Measurements from ENCODE around the gene LRRC28. TPM values are rescaled to one million over a fixed set of nuclear protein-coding genes. Genes with fewer than 3 reads are reported as not detected.

The LRRC28 gene
- polyA plus RNA-seq, 1 donor from 2014 or later: 20.4 TPM

DNA sequence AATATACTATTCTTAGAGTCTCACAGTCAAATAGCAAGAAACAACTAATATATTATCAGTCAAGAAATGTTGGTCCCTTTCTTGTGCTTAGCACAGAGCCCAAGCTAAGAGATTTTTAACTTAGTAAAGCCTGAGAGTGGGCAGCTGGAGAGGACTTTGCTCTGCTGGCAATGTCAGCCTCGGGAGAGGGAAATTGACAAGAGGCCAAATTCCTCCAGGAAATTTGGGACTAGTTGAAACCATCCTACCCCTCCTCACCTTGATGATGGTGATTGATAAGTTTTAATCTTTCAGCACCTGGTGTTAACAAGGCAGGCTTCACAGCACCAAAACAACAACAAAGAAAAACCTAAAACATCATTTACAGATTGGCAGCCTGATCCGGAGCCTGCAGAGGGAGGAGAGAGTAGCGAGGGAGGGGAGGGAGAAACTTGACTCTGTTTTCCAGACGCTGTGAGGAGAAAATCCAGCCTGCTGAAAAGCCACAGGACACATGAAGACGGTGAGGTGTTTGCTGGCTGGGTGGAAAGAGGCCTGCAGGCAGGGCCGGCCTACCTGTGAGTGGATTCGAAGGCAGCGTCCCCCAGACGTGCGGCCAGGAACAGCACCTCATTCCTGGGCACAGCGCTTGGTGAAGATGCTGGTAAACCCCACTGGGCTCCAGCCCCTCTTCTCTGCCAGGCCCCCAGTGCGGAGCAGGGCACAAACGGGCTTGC is 150.9 kb downstream of the LRRC28 start:
- no peak overlapping the region for H3K4me2 ChIP-seq (ENCODE audit: low read length)
- H3K36me3 ChIP-seq (ENCODE audit: insufficient read depth, low read length): no peaks in the 10 kb centered on the region
- H2AFZ ChIP-seq (ENCODE audit: low read depth, low read length): no peak overlapping the region
- TF ChIP-seq RAD21 (conservative IDR thresholded peaks at IDR 0.05) (no peak), MXI1 (conservative IDR thresholded peaks at IDR 0.05; ENCODE audit: poor library complexity, severe bottlenecking) (no peak)
- no peaks in the 10 kb centered on the region for H3K9me3 ChIP-seq (ENCODE audit: low read length)
- H3K27me3 ChIP-seq (ENCODE audit: insufficient read depth, low read depth, low read length): no peaks in the 10 kb centered on the region
- H3K4me3 ChIP-seq (ENCODE audit: low read length): no peak overlapping the region
- no peaks in the 10 kb centered on the region for H3K79me2 ChIP-seq (replicated peaks; ENCODE audit: insufficient read depth, low read length)
- no peaks in the 10 kb centered on the region for H3K9me2 ChIP-seq (ENCODE audit: insufficient read depth, low read length)
- H3K27ac ChIP-seq (ENCODE audit: low read length): no peak overlapping the region
- no peaks in the 10 kb centered on the region for H4K20me1 ChIP-seq (ENCODE audit: insufficient read depth)
- no peaks in the 10 kb centered on the region for H3F3A ChIP-seq (ENCODE audit: insufficient read depth, low read length, poor library complexity, severe bottlenecking)
- H3K9ac ChIP-seq (ENCODE audit: low read length): no peak overlapping the region

DNA sequence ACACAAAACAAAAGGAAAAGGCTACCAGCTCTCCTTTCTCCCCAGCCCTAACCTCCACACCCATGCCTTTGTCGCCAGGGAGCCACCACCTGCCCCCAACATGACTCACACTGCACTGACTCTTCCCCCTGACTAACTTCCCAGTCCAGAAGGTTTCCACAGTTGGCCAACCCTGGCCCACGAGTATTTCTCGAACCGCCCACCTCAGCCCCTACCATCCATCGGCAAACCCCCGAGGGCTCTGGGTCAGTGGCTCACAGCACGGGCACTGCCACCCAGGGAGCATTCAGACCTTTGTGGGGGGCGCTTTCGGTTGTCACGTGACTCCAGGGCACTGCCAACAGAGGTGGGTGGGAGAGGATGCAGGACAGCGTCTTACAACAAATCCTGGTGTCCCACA is 152.3 kb downstream of the LRRC28 start:
- no peaks in the 10 kb centered on the region for H3F3A ChIP-seq (ENCODE audit: insufficient read depth, low read length, poor library complexity, severe bottlenecking)
- H3K79me2 ChIP-seq (replicated peaks; ENCODE audit: insufficient read depth, low read length): no peaks in the 10 kb centered on the region
- no peak overlapping the region for H3K4me2 ChIP-seq (ENCODE audit: low read length)
- H3K27me3 ChIP-seq (ENCODE audit: insufficient read depth, low read depth, low read length): no peaks in the 10 kb centered on the region
- no peaks in the 10 kb centered on the region for H3K9me2 ChIP-seq (ENCODE audit: insufficient read depth, low read length)
- no peak overlapping the region for H3K9ac ChIP-seq (ENCODE audit: low read length)
- TF ChIP-seq, protein P1, sequence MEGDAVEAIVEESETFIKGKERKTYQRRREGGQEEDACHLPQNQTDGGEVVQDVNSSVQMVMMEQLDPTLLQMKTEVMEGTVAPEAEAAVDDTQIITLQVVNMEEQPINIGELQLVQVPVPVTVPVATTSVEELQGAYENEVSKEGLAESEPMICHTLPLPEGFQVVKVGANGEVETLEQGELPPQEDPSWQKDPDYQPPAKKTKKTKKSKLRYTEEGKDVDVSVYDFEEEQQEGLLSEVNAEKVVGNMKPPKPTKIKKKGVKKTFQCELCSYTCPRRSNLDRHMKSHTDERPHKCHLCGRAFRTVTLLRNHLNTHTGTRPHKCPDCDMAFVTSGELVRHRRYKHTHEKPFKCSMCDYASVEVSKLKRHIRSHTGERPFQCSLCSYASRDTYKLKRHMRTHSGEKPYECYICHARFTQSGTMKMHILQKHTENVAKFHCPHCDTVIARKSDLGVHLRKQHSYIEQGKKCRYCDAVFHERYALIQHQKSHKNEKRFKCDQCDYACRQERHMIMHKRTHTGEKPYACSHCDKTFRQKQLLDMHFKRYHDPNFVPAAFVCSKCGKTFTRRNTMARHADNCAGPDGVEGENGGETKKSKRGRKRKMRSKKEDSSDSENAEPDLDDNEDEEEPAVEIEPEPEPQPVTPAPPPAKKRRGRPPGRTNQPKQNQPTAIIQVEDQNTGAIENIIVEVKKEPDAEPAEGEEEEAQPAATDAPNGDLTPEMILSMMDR (IDR thresholded peaks at IDR 0.05; ENCODE audit: poor library complexity, severe bottlenecking): no peak
- no peak for TF ChIP-seq POLR2AphosphoS5 (IDR thresholded peaks at IDR 0.05)
- no peak for TF ChIP-seq MXI1 (conservative IDR thresholded peaks at IDR 0.05; ENCODE audit: poor library complexity, severe bottlenecking)
- no peak for TF ChIP-seq EP300 (conservative IDR thresholded peaks at IDR 0.05; ENCODE audit: poor library complexity, severe bottlenecking)
- TF ChIP-seq EZH2 (IDR thresholded peaks at IDR 0.05; ENCODE audit: borderline replicate concordance, insufficient read depth, low read length, poor library complexity, severe bottlenecking): no peak
- no peak for TF ChIP-seq TAF1 (IDR thresholded peaks at IDR 0.05; ENCODE audit: low read depth)
- TF ChIP-seq RAD21 (conservative IDR thresholded peaks at IDR 0.05): no peak
- TF ChIP-seq SMC3 (conservative IDR thresholded peaks at IDR 0.05; ENCODE audit: poor library complexity): no peak
- TF ChIP-seq, protein P2, sequence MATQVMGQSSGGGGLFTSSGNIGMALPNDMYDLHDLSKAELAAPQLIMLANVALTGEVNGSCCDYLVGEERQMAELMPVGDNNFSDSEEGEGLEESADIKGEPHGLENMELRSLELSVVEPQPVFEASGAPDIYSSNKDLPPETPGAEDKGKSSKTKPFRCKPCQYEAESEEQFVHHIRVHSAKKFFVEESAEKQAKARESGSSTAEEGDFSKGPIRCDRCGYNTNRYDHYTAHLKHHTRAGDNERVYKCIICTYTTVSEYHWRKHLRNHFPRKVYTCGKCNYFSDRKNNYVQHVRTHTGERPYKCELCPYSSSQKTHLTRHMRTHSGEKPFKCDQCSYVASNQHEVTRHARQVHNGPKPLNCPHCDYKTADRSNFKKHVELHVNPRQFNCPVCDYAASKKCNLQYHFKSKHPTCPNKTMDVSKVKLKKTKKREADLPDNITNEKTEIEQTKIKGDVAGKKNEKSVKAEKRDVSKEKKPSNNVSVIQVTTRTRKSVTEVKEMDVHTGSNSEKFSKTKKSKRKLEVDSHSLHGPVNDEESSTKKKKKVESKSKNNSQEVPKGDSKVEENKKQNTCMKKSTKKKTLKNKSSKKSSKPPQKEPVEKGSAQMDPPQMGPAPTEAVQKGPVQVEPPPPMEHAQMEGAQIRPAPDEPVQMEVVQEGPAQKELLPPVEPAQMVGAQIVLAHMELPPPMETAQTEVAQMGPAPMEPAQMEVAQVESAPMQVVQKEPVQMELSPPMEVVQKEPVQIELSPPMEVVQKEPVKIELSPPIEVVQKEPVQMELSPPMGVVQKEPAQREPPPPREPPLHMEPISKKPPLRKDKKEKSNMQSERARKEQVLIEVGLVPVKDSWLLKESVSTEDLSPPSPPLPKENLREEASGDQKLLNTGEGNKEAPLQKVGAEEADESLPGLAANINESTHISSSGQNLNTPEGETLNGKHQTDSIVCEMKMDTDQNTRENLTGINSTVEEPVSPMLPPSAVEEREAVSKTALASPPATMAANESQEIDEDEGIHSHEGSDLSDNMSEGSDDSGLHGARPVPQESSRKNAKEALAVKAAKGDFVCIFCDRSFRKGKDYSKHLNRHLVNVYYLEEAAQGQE (IDR thresholded peaks at IDR 0.05; ENCODE audit: borderline replicate concordance): no peak
- no peaks in the 10 kb centered on the region for H3K36me3 ChIP-seq (ENCODE audit: insufficient read depth, low read length)
- H3K27ac ChIP-seq (ENCODE audit: low read length): no peak overlapping the region
- H3K9me3 ChIP-seq (ENCODE audit: low read length): no peaks in the 10 kb centered on the region
- no peaks in the 10 kb centered on the region for H4K20me1 ChIP-seq (ENCODE audit: insufficient read depth)
- no peak overlapping the region for H3K4me3 ChIP-seq (ENCODE audit: low read length)
- H2AFZ ChIP-seq (ENCODE audit: low read depth, low read length): no peak overlapping the region

Measured in neural cell (in vitro differentiated cells).